GM18505 (cell line): Measurements from ENCODE around the gene CRYBB1.

Experiments used
- ATAC-seq: cut with Tn5 transposase; IDR thresholded peaks from one replicate; pipeline ENCODE4 v1.9.1; 2021; ENCODE audit not compliant: unreplicated experiment
- POLR2A ChIP-seq: IDR thresholded peaks from 4 replicates; pipeline ENCODE4 v1.6.1; 2011; ENCODE audit warnings: borderline replicate concordance; ENCODE audit not compliant: insufficient read depth, insufficient read length; ENCODE audit errors: extremely low read depth

The CRYBB1 gene

GRCh38 chr22:26556904-26557303 lies 60.9 kb downstream of the CRYBB1 start:
- no peak for TF ChIP-seq POLR2A
- no peak for ATAC-seq

- TF ChIP-seq POLR2A: no peak
- ATAC-seq: no peak
Observed at GRCh38 chr22:26555478-26555877, 62.3 kb downstream of the CRYBB1 start.

GRCh38 chr22:26554956-26555355 lies 62.9 kb downstream of the CRYBB1 start:
- TF ChIP-seq POLR2A: no peak
- no peak for ATAC-seq

- no peak for ATAC-seq
- no peak for TF ChIP-seq POLR2A
Observed at GRCh38 chr22:26553056-26553752, 64.6 kb downstream of the CRYBB1 start.

GRCh38 chr22:26552466-26552865 lies 65.4 kb downstream of the CRYBB1 start:
- no peak for TF ChIP-seq POLR2A

GRCh38 chr22:26551568-26551967 lies 66.3 kb downstream of the CRYBB1 start:
- no peak for ATAC-seq
- no peak for TF ChIP-seq POLR2A

More at GRCh38 chr22:26552466-26552865, 65.4 kb downstream of the CRYBB1 start:
- no peak for ATAC-seq

- TF ChIP-seq POLR2A: no peak
- ATAC-seq: no peak
Observed at GRCh38 chr22:26550498-26551033, 67.3 kb downstream of the CRYBB1 start.

- no peak for TF ChIP-seq POLR2A
- ATAC-seq: no peak
Observed at GRCh38 chr22:26549902-26550497, 67.8 kb downstream of the CRYBB1 start.
